ENCODE measurements around the gene ARHGDIA. TPM values are rescaled to one million over a fixed set of nuclear protein-coding genes. Genes with fewer than 3 reads are reported as not detected.
A peak's percentile ranks its signal among the peaks of the same experiment; 100 is the strongest.

Gene ARHGDIA
- total RNA-seq, 1 donor from 2014 or later, result 109 TPM

DNA sequence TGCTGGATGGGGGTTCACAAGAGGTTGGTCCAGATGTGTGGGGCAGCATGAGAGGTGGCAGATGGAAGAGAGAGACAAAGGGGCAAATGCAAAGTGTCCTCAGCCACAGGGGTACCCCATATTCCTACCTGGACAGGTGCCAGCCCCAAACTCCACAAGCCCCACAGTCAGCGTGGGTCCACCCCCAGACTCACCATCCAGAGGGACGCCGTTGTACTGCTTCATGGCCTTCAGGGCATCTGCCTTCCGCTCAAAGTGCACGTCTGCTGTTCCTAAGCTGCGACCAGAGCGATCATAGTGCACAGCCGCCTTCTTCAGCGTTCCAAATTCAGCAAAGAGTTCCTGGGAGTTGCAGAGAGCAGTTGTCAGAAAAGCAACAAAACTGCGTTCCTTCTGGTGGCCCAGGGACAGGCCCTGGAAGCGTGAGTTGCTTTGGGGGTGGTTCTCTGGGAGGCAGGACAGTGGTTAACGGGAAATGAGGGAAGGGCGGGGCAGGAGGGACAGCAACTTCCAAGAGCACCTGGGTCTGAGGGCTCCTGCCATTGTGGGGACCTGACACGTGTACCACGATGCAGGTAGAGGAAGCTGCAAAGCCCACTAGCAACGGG is 18.0 kb upstream of the ARHGDIA start:
- no peak for DNase-seq (ENCODE audit: low spot score)
- no peak for ATAC-seq

DNA sequence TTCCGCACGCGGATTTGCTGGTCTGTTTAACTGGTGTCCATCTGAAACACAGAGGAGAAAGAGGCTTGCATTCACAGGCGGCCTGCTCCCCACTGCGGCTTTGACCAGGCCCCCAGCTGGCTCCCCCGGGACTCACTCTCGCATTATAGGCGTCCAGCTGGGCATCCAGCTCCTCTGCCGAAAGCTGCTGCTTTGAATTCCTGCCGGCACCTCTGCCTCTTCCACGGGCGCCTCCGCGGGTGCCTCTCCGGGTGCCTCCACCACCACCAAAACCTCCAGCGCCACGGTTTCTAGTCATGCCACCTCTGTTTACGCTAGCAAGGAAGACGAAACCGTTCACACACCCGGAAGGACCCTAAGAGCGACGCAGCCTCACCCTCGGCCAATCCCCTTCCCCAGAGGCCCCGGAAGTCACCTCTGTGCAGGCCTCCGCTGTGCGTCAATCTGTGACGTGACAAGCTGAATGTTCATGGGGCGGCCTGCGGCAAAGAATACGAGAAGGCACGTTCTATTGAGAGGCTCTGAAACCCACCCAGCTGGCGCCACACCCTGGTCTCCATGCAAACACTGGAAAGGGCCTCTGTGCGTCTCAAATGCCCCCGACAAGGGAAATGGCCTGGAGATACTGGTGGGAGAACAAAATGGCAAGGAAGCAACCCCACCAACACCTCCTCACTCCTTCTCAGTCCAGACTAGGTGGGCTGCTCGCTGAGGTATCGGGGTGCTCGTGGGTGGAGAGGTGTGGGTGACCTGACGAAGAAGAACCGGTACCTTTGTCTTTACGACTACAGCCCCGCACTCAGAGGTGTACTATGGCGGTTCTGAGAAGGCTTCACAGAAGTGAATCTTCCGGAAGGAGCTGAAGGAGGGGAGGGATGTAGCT is 17.2 kb upstream of the ARHGDIA start:
- ATAC-seq (no peak), DNase-seq (ENCODE audit: low spot score) (no peak)

DNA sequence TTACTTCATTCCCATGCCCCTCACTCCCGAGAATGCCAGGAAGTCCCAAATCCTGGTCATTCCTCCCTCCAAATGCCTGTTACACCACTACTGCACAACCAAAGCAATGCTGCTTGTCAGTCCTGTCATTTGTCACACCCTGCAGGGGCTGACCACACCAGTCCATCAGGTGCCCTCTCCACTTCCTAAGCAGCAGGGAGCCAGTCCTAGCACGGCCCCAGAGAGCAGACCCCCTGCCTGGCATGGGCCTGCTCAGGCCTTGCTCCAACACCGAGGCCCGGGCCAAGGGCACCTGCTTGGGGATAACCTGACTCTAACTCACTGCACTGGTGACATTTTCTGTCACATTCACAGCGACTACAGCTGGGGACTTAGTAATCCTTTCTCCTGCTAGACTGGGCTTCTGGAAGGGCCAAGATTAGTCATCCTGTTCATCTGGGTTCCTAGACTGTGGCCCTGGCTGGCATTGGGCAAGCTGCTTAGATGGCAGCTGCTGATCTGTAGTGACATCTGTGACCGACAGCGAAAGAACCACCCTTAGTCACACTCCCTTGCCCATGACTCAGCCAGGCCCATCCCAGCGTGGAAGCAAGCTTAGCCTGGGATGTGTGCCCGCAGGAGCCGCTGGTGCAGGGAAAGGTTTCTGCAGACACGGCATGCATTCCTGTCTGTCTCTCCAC is 14.9 kb upstream of the ARHGDIA start:
- ATAC-seq (no peak), DNase-seq (ENCODE audit: low spot score) (no peak)

DNA sequence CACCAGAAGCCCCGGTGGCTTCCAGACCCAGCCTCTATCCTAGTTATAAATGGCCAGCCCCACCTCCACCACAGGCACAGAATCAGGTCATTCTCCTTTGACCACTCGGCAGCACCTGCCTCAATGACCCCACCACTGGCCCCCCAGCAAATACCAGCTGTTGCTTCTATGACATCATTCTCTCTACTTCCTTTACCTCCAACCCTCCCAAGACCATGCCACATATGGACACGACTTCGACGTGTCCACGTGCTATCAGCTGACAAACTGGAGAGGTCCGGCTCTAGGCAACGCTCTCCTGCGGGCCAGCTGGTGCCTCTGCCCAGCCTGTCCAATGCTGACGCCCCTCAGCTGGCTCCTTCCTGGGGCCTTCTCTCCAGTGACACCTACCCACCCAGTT is 14.3 kb upstream of the ARHGDIA start:
- no peak for DNase-seq (ENCODE audit: low spot score)
- ATAC-seq, result no peak

DNA sequence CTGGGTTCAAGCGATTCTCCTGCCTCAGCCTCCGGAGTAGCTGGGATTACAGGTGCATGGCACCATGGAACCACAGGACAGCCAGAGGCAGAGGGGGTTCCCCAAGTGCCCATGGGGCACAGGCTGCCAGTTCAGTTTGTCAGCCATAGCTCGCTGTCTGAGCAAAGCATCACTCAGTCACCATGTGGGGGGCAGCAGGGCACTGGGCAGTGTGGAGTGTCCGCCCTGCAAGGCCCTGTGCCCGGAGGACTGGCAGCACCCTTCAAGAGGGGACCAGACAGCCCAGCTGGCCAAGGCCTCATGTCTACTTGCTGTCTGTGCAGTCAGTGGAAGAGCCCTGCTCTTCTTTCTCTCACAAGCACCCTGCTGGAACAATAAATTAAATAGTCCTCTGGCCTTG is 13.8 kb upstream of the ARHGDIA start:
- ATAC-seq (no peak), DNase-seq (ENCODE audit: low spot score) (no peak)

DNA sequence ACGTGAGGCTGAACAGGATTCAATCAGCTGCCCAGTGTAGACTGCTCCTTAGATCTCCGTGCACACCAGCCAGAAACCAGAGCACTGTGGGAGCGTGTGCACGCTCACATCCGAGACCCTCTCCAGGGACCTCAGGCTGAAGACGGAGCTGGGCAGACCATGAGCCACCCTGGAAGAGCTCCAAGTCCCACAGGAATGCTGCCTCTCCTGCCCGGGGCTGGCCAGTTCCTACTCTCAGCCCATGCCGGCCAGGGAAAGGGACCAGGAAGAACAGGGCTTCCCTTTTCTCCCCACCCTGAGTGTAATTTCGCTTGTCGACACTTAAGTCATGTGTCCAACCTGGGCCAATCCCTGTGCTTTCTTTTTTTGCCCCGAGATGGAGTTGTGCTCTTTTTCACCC is 13.4 kb upstream of the ARHGDIA start:
- no peak for DNase-seq (ENCODE audit: low spot score)
- peak; percentile 25 for ATAC-seq

DNA sequence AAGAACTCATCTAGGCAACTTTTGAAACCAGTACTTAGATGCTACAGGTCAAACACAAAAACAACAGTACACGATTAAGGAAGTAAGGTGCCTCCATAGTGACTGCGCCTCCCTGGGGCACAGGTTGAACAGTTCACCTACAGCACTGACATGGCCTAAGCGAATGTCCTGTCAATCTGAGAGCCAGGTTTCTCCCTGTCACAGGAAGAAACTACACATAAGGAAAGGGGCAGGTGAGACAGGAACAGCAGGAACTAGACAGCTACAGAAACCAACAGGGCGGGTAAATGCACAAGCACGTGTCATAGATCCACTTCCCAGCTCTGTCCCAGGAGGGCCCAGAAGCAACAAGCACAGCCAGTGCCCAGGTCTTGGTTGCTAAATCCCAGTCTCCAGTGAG is 8.0 kb upstream of the ARHGDIA start:
- ATAC-seq (no peak), DNase-seq (ENCODE audit: low spot score) (no peak)

DNA sequence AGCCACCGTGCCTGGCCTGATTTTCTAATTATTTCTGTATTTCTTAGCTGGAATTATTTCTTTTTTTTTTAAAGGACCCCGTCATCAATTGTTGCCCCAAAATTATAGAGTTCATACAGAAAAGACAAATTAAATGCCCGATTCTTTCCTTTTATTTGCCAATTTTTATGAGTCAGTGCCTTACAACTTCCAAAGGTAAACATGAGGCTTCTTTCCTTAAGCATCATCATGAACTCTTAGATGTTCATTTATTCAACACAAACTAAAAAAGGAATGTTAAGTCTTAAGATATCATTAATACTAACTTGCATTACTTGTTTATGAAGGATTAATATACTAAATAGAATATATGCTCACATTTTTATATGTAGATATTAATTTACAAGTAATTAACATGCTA is 7.2 kb upstream of the ARHGDIA start:
- ATAC-seq (no peak), DNase-seq (ENCODE audit: low spot score) (no peak)

DNA sequence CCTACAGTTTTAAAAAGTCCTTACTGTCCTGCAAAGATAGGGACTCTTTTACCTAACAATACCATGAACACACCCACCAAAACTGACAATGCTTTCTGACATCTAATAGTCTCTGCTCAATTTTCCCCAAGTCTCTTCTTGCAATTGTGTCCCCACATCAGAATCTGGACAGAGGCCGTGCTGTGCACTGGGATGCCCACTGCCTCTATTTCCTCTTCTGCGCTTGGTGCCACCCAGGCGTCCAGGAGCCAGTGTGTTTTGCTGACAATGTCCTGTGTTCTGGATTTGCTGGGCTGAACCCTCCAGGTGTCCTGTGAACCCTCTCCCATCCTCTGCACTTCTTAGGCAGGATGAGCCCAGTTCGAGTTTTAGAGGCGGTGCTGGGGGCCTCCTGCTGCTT is 6.4 kb upstream of the ARHGDIA start:
- DNase-seq (ENCODE audit: low spot score), result no peak
- no peak for ATAC-seq

DNA sequence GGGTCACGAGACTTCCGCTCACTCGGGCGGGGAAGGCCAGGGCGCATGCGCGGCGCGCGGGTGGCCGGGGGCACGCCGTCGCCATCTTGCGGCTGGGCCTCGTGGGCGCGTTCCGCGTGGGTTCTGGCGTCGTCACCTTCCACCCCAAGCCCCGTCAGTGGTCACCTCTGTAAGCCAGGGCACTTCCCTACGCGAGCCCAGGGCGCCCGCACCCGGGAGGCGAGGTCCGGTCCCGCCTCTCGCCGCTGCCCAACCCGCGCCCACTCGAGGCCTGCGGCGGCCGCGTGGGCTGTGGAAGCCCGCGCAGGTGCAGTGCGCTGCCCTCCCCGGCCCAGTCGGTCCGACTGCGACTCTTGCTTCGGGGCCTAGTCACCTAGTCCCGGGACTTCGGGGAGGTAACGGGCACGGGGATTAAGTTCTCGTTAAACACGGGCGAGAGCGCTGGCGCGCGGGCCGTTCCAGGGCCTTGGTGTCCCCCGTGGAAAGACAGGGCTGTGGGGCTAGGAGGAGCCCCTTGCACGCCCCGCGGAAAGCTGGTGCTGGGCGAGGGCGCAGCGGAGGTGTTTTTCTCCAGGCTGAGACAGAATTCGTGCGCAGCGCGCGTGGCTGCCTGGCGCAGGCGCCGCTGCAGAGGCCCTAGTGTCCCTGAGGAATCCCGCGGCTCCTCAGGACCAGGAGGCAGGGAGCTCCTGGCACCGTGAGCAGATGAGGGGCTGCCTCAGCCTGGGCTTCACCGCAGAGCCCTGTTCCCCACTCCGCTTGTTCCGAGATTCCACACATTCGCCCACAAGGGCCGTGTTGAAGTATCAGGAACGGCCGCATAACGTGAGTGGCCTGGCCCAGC is 472 bp upstream of the ARHGDIA start:
- peak; percentile 21 for ATAC-seq
- DNase-seq (ENCODE audit: low spot score), result peak; percentile 96

DNA sequence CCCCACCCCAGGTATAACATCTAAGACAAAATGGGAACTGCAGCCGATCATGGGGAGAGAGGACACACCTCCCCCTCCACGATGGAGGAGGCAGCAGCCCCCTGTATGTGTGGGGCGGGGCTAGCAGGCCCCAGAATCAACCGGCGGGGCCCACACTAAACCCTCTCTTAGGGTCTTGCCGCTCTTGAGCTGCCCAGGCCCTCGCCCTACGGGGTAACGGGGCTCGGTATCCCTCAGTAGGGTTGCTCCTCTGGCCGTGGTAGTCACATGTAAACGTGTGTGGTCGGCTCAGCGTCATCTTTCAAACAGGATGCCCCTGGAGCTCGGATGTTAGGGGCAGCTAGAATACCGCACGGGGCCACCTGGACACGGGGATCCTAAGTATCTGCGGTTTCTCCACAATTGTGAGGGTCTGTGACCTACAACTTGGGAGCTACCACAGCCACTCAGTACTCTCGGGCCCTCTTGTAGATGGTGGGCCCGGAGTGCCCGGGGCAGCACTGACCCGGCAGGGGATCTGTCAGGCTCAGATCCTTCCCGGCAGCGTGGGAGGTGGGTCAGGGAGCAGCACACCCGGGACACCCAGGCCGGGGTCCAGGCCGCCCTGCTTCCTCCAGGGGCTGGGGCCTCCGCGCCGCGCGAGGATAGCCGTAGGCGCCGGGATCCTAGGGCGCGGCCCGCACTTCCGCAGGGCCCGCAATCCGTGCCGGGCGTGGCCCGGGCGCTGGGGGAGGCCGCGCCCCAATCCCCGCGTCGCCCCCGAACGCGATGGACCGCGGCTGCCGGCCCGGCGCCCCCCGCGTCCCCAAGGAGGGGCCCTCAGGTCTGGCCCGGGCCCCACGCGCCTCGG is 781 bp downstream of the ARHGDIA start:
- peak; percentile 63 for DNase-seq (ENCODE audit: low spot score)
- peak; percentile 0 for ATAC-seq

DNA sequence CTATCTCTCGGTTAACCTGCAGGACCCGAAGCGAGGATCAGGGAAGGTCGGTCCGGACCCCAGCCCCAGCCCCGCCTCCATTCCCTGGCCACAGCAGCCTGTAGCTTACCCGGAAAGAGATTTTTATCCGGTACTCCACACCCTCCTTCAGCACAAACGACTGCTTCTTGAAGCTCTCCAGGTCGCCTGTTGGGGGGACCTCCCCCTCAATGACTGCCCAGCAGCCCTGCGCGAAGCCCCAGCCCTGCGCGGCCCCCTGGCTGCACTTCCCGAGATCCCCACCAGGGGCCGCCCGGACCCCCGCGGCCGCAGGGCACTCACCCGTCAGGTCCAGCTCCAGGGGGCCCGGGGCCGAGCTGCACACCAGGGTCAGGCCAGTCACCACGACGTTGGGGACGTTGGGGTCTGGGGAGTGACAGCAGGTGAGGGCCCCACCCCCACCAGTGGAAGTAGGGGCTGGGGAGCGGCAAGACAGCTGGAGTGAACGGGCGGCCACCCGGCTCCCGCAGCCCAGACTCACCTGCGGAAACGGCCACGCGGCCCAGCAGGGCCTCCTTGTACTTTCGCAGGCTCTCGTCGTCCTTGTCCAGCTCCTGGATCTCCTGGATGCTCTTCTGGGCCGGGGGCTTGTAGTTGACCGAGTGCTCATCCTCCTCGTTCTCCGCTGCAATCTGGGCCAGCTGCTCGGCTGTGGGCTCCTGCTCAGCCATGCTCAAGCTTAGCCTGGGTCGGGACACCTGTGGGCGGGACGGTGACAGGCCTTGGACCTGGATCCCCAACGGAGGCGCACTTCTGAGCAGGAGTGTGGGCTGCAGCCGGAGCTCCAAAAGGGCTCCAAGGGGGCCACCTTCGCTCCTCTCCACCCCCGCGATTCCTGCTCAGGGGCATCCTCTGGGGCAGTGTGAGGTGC is 1.7 kb downstream of the ARHGDIA start:
- peak; percentile 12 for ATAC-seq

DNA sequence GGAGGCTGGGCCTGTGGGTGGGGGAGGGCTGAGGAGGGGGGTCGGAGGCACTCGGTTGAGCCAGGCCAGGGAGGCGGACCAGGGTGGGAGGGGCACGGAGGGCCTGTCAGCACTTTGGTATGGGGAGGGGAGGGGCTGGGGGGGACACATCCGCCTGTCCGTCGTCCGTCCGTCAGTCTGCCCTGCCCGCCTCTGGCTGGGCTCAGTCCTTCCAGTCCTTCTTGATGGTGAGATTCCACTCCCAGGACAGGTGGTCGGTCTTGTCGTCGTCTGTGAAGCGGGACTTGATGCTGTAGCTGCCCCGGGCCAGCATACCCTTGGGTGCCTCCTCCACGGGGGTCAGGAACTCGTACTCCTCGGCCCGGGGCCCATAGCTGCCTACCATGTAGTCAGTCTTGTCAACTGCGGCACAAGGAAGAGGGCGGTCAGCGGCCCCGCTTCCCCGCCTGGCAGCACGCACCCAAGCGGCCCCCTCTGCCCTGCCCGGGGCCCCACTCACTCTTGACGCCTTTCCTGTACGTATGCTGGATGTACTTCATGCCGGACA is 2.4 kb downstream of the ARHGDIA start:
- peak; percentile 7 for ATAC-seq
- DNase-seq (ENCODE audit: low spot score), result peak; percentile 69

More for the DNA sequence above, 1.7 kb downstream of the ARHGDIA start:
- peak; percentile 71 for DNase-seq (ENCODE audit: low spot score)

DNA sequence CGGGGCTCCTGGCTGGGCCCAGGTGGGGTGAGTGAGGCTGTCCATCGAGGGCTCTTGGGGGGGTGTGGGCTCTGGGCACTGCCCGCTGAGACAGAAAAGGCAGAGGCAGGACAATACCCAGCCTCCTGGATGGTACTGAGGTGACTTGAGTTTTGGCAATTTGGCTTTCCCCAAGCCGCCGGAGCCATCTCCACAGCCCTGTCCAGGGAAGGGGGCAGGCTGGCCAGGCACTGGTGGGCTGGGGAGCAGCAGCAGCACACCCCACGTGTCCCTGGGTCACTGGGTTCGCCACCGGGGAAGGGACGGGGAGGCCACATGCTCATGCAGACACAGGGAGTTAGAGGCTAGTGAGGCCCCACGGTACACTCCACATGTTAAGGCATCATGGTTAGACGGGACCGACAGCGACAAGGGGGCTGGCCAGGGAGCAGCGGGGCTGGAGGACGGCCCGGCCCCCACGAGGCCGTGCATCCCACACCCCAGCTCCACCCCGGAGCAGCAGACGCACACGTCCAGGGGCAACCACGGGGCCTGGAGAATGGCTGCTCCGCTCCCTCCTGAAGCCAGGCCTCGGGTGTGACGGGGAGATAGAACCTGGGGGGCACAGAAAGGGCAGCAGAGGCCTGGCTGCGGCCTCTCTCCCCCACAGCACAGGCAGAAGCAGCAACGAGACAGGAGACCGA is 3.0 kb downstream of the ARHGDIA start:
- DNase-seq (ENCODE audit: low spot score) (peak; percentile 77), ATAC-seq (peak; percentile 4)

DNA sequence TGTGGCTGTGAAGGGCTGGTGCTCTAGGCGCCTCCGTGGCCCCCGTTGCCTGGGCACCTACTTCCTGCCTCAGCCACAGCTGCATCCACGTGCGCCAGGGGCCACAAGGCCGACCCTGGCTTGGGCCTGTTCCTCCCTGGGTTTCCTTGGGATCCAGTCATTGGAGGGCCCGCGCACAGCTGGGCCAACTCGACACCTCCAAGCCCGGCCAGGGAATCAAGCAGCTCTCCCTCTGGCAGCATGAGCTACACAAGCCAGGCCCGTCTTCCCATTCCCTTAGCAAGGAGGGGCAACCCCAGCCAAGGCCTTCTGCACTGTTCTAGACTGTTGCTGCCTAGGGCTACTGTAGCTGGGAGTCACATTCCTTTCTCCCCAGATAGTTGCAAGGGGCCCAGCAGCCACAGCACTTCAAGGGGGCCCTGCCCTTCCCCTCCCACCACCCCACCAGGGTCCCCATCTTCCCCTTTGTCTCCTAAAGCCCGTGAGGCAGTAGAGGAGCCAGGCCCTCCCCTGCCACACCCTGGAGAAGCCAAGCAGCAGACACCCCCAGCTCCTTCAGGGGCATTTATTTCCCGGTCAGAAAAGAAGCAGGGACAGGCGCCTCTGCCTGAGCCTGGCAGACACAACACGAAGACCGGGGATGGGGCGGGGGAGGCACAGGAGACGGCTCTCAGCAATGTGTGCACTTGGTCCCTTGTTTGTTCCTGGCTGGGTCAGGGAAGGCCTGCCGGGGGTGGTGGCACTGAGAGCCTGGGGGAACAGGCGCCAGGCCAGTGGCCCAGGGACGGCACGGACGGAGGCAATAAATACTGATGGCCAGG is 3.8 kb downstream of the ARHGDIA start:
- DNase-seq (ENCODE audit: low spot score) (no peak), ATAC-seq (peak; percentile 19)

DNA sequence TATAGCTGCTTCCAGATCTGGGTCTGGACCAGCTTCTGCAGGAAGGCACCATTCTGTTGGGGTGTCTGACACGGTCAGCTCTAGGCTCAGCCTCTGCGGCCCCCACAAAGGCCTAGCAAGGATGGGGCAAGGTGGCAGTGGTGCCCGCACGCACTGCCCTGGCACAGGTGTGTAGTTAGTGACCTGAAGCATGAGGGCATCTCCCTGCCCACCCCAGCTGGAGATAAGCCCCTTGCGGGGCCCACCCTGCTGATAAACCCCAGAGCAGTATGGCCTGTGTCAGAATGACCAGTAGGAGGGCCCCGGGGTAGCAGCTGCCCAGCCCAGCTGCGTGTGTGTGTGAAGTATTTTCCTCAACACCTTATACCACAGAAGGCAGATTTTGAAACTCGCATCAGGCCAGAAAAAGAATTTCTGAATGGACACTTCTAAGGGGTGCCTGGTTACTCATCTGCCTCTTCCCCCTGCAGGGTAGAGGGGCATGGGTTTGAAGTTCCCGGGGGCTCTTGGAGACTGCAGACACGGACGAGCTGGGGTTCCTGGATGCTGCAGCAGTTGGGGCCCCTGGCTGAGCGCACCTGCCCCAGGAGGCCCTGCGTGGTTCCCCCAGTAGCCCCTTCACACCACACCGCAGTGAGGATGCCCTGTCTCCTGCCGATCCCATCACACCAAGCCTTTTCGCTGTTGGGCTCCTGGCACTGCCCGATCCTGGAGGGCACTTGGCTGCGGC is 4.5 kb downstream of the ARHGDIA start:
- DNase-seq (ENCODE audit: low spot score) (peak; percentile 61), ATAC-seq (no peak)

Measured in left lobe of liver (tissue), 2 donors.